Measurements from ENCODE around the gene GBP2. TPM values are rescaled to one million over a fixed set of nuclear protein-coding genes. Genes with fewer than 3 reads are reported as not detected.

GBP2 gene
- total RNA-seq, result 100 to 1,000 TPM in 7 of 9 donors, 10 to 100 TPM in 2; 13.8 to 257 (median 200) TPM
- 100 to 1,000 TPM; 184 to 356 (median 313) TPM for polyA plus RNA-seq
- long read RNA-seq, donor 1, partial matches to known transcripts, result 0 of 1 reads
- long read RNA-seq, donor 1, other reads (novel, unspliced or antisense), result 0 of 1 reads
- long read RNA-seq, donor 2, transcript GBP2-201 (11 exons, 2,220 nt), result major isoform, 5 of 11 reads
- long read RNA-seq, donor 2, partial matches to known transcripts, result 6 of 11 reads
- long read RNA-seq, donor 2, other reads (novel, unspliced or antisense), result 0 of 11 reads
- long read RNA-seq, donor 3, partial matches to known transcripts, result 0 of 2 reads
- long read RNA-seq, donor 3, other reads (novel, unspliced or antisense), result 0 of 2 reads
- long read RNA-seq, donor 4, transcript GBP2-201 (11 exons, 2,220 nt), result major isoform, 162 of 243 reads
- long read RNA-seq, donor 4, partial matches to known transcripts, result 72 of 243 reads
- long read RNA-seq, donor 4, other reads (novel, unspliced or antisense), result 9 of 243 reads
- long read RNA-seq, donor 5, transcript GBP2-201 (11 exons, 2,220 nt), result major isoform, 419 of 489 reads
- long read RNA-seq, donor 5, partial matches to known transcripts, result 21 of 489 reads
- long read RNA-seq, donor 5, other reads (novel, unspliced or antisense), result 49 of 489 reads
- long read RNA-seq, donor 6, transcript GBP2-201 (11 exons, 2,220 nt), result major isoform, 51 of 85 reads
- long read RNA-seq, donor 6, partial matches to known transcripts, result 28 of 85 reads
- long read RNA-seq, donor 6, other reads (novel, unspliced or antisense), result 6 of 85 reads
- long read RNA-seq, donor 7, result 0 reads
- long read RNA-seq, donor 8, partial matches to known transcripts, result 0 of 4 reads
- long read RNA-seq, donor 8, other reads (novel, unspliced or antisense), result 0 of 4 reads
- long read RNA-seq, donor 9, partial matches to known transcripts, result 0 of 1 reads
- long read RNA-seq, donor 9, other reads (novel, unspliced or antisense), result 0 of 1 reads
- long read RNA-seq, donor 10, partial matches to known transcripts, result 0 of 1 reads
- long read RNA-seq, donor 10, other reads (novel, unspliced or antisense), result 0 of 1 reads

- Histone ChIP-seq H3K27me3 (no peaks in the 10 kb centered on the region), H3K27ac (peak within 1 kb of the TSS; percentile 36 to 81 (median 75)), H3K9me3 (replicated peaks in 1 of 3) (no peaks in the 10 kb centered on the region), H3K4me1 (replicated peaks in 1 of 2) (peaks cover 32 to 51% of the 10 kb centered on the region in 2 donors), H3K4me3 (peak within 1 kb of the TSS; percentile 52 to 71 (median 64)), H3K36me3 (replicated peaks in 1 of 2) (peaks cover 0 to 7% of the 10 kb centered on the region in 2 donors)
- 2 to 6% (median 3%) methylated on average over 6 of the region's 6 CpGs for WGBS, 4 donors
- DNase-seq, result peak in 1 of 7 donors; percentile 25
- intact Hi-C loops (cut with DNase I), result no loop called here
- TF ChIP-seq CTCF (IDR thresholded peaks at IDR 0.05) (no peak), POLR2A (IDR thresholded peaks at IDR 0.05) (peak in 1 of 2 donors; percentile 78)
These were observed at the start of gene GBP2 for GRCh38 chr1:89125913-89126580. GBP2 (minus strand) TSS chr1:89126114; CDS start chr1:89121966, 4,148 bp downstream.

GRCh38 chr1:89174491-89174890 lies 48.6 kb upstream of the GBP2 start:
- H3K9me3 ChIP-seq (replicated peaks in 1 of 3), result no peaks in the 10 kb centered on the region
- no peak for DNase-seq
- no peak for TF ChIP-seq POLR2A (IDR thresholded peaks at IDR 0.05)
- TF ChIP-seq CTCF (IDR thresholded peaks at IDR 0.05), result no peak
- H3K36me3 ChIP-seq (replicated peaks in 1 of 2), result no peaks in the 10 kb centered on the region
- no peaks in the 10 kb centered on the region for H3K4me1 ChIP-seq (replicated peaks in 1 of 2)
- 85 to 90% (median 88%) methylated on average over 3 of the region's 3 CpGs for WGBS, 4 donors
- no peak overlapping the region for H3K27ac ChIP-seq
- H3K4me3 ChIP-seq, result no peak overlapping the region
- intact Hi-C loops (cut with DNase I), result no loop called here
- no peaks in the 10 kb centered on the region for H3K27me3 ChIP-seq

- H3K4me1 ChIP-seq (replicated peaks in 1 of 2), result no peaks in the 10 kb centered on the region
- TF ChIP-seq POLR2A (IDR thresholded peaks at IDR 0.05), result no peak
- no peak for TF ChIP-seq CTCF (IDR thresholded peaks at IDR 0.05)
- intact Hi-C loops (cut with DNase I), result no loop called here
- WGBS, 4 donors, result 84 to 97% (median 93%) methylated on average over 4 of the region's 4 CpGs
- no peaks in the 10 kb centered on the region for H3K36me3 ChIP-seq (replicated peaks in 1 of 2)
- no peaks in the 10 kb centered on the region for H3K9me3 ChIP-seq (replicated peaks in 1 of 3)
- no peak for DNase-seq
- H3K27ac ChIP-seq, result no peak overlapping the region
- H3K4me3 ChIP-seq, result no peak overlapping the region
- H3K27me3 ChIP-seq, result no peaks in the 10 kb centered on the region
These were observed 46.7 kb upstream of the GBP2 start for GRCh38 chr1:89172468-89173143.

Data from adrenal gland (tissue), 19 donors.